OCI-LY1 (cell line): ENCODE measurements around the gene DAAM2.

Experiments used
- H2AFZ ChIP-seq: fragments of 200-600 bp; sonication (generic), shearing (Covaris generic); 2 replicates; pipeline ENCODE4 v1.6.0; 2014; ENCODE audit warnings: antibody characterized with exemption, mild to moderate bottlenecking, low read length
- H3F3A ChIP-seq: fragments of 200-600 bp; sonication (generic), shearing (Covaris generic); 2 replicates; pipeline ENCODE4 v1.6.0; 2014; ENCODE audit warnings: mild to moderate bottlenecking, antibody characterized with exemption, low read length, moderate library complexity; ENCODE audit not compliant: insufficient read depth
- H3K27ac ChIP-seq: fragments of 200-600 bp; sonication (generic); 2 replicates; pipeline ENCODE4 v1.5.1; 2014; ENCODE audit warnings: low read length, mixed run types, mild to moderate bottlenecking, low read depth; ENCODE audit not compliant: poor library complexity, severe bottlenecking
- H3K27me3 ChIP-seq: fragments of 200-600 bp; sonication (generic); 2 replicates; pipeline ENCODE4 v1.6.0; 2014; ENCODE audit warnings: antibody characterized with exemption, mild to moderate bottlenecking, low read length, moderate library complexity; ENCODE audit not compliant: insufficient read depth
- H3K36me3 ChIP-seq: fragments of 200-600 bp; sonication (generic); 2 replicates; pipeline ENCODE4 v1.6.1; 2014; ENCODE audit warnings: mild to moderate bottlenecking, antibody characterized with exemption, low read length, moderate library complexity, mixed read lengths; ENCODE audit not compliant: insufficient read depth
- H3K4me1 ChIP-seq: fragments of 200-600 bp; sonication (generic); 2 replicates; pipeline ENCODE4 v1.5.1; 2014; ENCODE audit warnings: mild to moderate bottlenecking, low read length, moderate library complexity; ENCODE audit not compliant: insufficient read depth, severe bottlenecking
- H3K4me2 ChIP-seq: fragments of 200-600 bp; sonication (generic), shearing (Covaris generic); 2 replicates; pipeline ENCODE4 v1.6.1; 2014; ENCODE audit warnings: low read length
- H3K4me3 ChIP-seq: fragments of 200-600 bp; sonication (generic); 2 replicates; pipeline ENCODE4 v1.5.1; 2014; ENCODE audit warnings: low read length, low read depth, mild to moderate bottlenecking, mixed read lengths; ENCODE audit not compliant: poor library complexity, severe bottlenecking
- H3K79me2 ChIP-seq: fragments of 200-600 bp; shearing (Covaris generic); 2 replicates; pipeline ENCODE4 v1.6.1; 2016; ENCODE audit warnings: mixed run types, low read length, mixed read lengths; ENCODE audit not compliant: insufficient read depth
- H3K9ac ChIP-seq: fragments of 200-600 bp; sonication (generic), shearing (Covaris generic); 2 replicates; pipeline ENCODE4 v1.6.1; 2014; ENCODE audit warnings: mild to moderate bottlenecking, low read length, mixed read lengths
- H3K9me2 ChIP-seq: fragments of 200-600 bp; sonication (generic), shearing (Covaris generic); 2 replicates; pipeline ENCODE4 v1.6.1; 2014; ENCODE audit warnings: low read depth, mild to moderate bottlenecking, low read length, mixed read lengths
- H3K9me3 ChIP-seq: fragments of 200-600 bp; shearing (Covaris generic); 2 replicates; pipeline ENCODE4 v1.6.1; 2014; ENCODE audit warnings: low read length, mixed read lengths
- H4K20me1 ChIP-seq: fragments of 200-600 bp; sonication (generic), shearing (Covaris generic); 2 replicates; pipeline ENCODE4 v1.6.0; 2016; ENCODE audit warnings: mild to moderate bottlenecking, low read length; ENCODE audit not compliant: insufficient read depth
- CTCF ChIP-seq: fragments of 200-600 bp; sonication (generic), shearing (Covaris generic); IDR thresholded peaks from 2 replicates; pipeline ENCODE4 v1.5.1; 2017; ENCODE audit warnings: mild to moderate bottlenecking, antibody characterized with exemption, low read length, moderate library complexity, mixed read lengths
- EZH2 ChIP-seq: fragments of 200-600 bp; sonication (generic), shearing (Covaris generic); IDR thresholded peaks from 2 replicates; pipeline ENCODE4 v1.8.0; 2017; ENCODE audit warnings: borderline replicate concordance, mixed run types, mild to moderate bottlenecking, antibody characterized with exemption, low read length, moderate library complexity, mixed read lengths

The DAAM2 gene

GRCh38 chr6:39765508-39766065 lies 26.6 kb upstream of the DAAM2 start:
- no peak overlapping the region for H3K9ac ChIP-seq
- no peaks in the 10 kb centered on the region for H3K9me3 ChIP-seq
- no peaks in the 10 kb centered on the region for H3F3A ChIP-seq
- no peak overlapping the region for H2AFZ ChIP-seq
- H3K36me3 ChIP-seq = no peaks in the 10 kb centered on the region
- no peak overlapping the region for H3K27ac ChIP-seq
- no peak overlapping the region for H3K4me3 ChIP-seq
- no peaks in the 10 kb centered on the region for H3K4me1 ChIP-seq
- H3K9me2 ChIP-seq = no peaks in the 10 kb centered on the region
- H3K4me2 ChIP-seq = no peak overlapping the region
- H3K27me3 ChIP-seq = no peaks in the 10 kb centered on the region
- H3K79me2 ChIP-seq = no peaks in the 10 kb centered on the region
- H4K20me1 ChIP-seq = no peaks in the 10 kb centered on the region
- no peak for TF ChIP-seq EZH2
- no peak for TF ChIP-seq CTCF

GRCh38 chr6:39769012-39769411 lies 23.2 kb upstream of the DAAM2 start:
- Histone ChIP-seq H3F3A (no peaks in the 10 kb centered on the region), H3K9ac (no peak overlapping the region), H3K9me3 (no peaks in the 10 kb centered on the region), H3K27me3 (no peaks in the 10 kb centered on the region), H3K9me2 (no peaks in the 10 kb centered on the region), H3K4me1 (no peaks in the 10 kb centered on the region), H4K20me1 (no peaks in the 10 kb centered on the region), H2AFZ (no peak overlapping the region), H3K4me3 (no peak overlapping the region), H3K27ac (no peak overlapping the region), H3K36me3 (no peaks in the 10 kb centered on the region), H3K4me2 (no peak overlapping the region), H3K79me2 (no peaks in the 10 kb centered on the region)
- TF ChIP-seq EZH2 (no peak), CTCF (no peak)

- H3F3A ChIP-seq = no peaks in the 10 kb centered on the region
- H3K4me3 ChIP-seq = no peak overlapping the region
- no peaks in the 10 kb centered on the region for H3K27me3 ChIP-seq
- no peak overlapping the region for H2AFZ ChIP-seq
- H3K79me2 ChIP-seq = no peaks in the 10 kb centered on the region
- no peak overlapping the region for H3K9ac ChIP-seq
- no peaks in the 10 kb centered on the region for H3K9me2 ChIP-seq
- H4K20me1 ChIP-seq = no peaks in the 10 kb centered on the region
- no peak overlapping the region for H3K4me2 ChIP-seq
- no peaks in the 10 kb centered on the region for H3K9me3 ChIP-seq
- TF ChIP-seq CTCF (no peak), EZH2 (no peak)
- H3K27ac ChIP-seq = no peak overlapping the region
- no peaks in the 10 kb centered on the region for H3K4me1 ChIP-seq
- H3K36me3 ChIP-seq = no peaks in the 10 kb centered on the region
Measured at GRCh38 chr6:39770446-39770845, 21.7 kb upstream of the DAAM2 start.
